Erythroblast (primary cell): ENCODE results near the gene MAP2K3.

Source experiments
- GATA1 ChIP-seq: IDR thresholded peaks from 2 replicates; pipeline ENCODE4 v1.6.1; 2011; ENCODE audit warnings: low read depth, mild to moderate bottlenecking, control low read depth, low read length, moderate library complexity
- POLR2A ChIP-seq: IDR thresholded peaks from 2 replicates; pipeline ENCODE4 v1.6.1; 2011; ENCODE audit warnings: mild to moderate bottlenecking, low read length

GRCh38 chr17:21272881-21273792 lies 11.4 kb upstream of the MAP2K3 start:
- TF ChIP-seq POLR2A (peak; percentile 63), GATA1 (peak; percentile 63)
